ENCODE data around the gene PYGB.

Gene PYGB

GRCh38 chr20:25282796-25283195, 34.9 kb downstream of the PYGB start:
- DNase-seq (ENCODE audit: low read depth) = no peak
- H3K4me3 ChIP-seq (ENCODE audit: low read depth, low read length) = no peak overlapping the region
- TF ChIP-seq, protein P1, sequence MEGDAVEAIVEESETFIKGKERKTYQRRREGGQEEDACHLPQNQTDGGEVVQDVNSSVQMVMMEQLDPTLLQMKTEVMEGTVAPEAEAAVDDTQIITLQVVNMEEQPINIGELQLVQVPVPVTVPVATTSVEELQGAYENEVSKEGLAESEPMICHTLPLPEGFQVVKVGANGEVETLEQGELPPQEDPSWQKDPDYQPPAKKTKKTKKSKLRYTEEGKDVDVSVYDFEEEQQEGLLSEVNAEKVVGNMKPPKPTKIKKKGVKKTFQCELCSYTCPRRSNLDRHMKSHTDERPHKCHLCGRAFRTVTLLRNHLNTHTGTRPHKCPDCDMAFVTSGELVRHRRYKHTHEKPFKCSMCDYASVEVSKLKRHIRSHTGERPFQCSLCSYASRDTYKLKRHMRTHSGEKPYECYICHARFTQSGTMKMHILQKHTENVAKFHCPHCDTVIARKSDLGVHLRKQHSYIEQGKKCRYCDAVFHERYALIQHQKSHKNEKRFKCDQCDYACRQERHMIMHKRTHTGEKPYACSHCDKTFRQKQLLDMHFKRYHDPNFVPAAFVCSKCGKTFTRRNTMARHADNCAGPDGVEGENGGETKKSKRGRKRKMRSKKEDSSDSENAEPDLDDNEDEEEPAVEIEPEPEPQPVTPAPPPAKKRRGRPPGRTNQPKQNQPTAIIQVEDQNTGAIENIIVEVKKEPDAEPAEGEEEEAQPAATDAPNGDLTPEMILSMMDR (conservative IDR thresholded peaks at IDR 0.05; ENCODE audit: low read depth, low read length) = no peak

- DNase-seq (ENCODE audit: low read depth) = no peak
- no peak overlapping the region for H3K4me3 ChIP-seq (ENCODE audit: low read depth, low read length)
- TF ChIP-seq, protein P1 (conservative IDR thresholded peaks at IDR 0.05; ENCODE audit: low read depth, low read length) = no peak
Measured at GRCh38 chr20:25283221-25283951, 35.5 kb downstream of the PYGB start.

DNA sequence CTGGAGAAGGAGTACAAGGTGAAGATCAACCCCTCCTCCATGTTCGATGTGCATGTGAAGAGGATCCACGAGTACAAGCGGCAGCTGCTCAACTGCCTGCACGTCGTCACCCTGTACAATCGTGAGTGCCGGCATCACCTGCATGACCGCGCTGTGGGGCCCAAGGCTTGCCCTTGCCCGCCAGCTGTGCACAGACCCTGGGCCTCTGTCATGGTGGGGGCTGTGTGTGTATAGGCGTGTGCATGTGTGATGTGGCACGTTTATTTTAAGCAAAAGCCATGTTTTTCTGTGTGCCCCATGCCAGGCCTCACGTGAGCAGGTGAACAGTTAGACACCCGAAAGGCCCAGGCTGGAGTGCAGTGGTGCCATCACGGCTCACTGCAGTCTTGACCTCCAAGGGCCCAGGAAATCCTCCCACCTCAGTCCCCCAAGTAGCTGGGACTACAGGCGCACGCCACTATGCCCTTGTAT, 36.3 kb downstream of the PYGB start:
- TF ChIP-seq, protein P1 (conservative IDR thresholded peaks at IDR 0.05; ENCODE audit: low read depth, low read length) = no peak
- no peak for DNase-seq (ENCODE audit: low read depth)
- H3K4me3 ChIP-seq (ENCODE audit: low read depth, low read length) = no peak overlapping the region

GRCh38 chr20:25285091-25285647, 37.3 kb downstream of the PYGB start:
- TF ChIP-seq, protein P1 (conservative IDR thresholded peaks at IDR 0.05; ENCODE audit: low read depth, low read length) = peak; percentile 34
- no peak overlapping the region for H3K4me3 ChIP-seq (ENCODE audit: low read depth, low read length)
- peak; percentile 34 for DNase-seq (ENCODE audit: low read depth)

DNA sequence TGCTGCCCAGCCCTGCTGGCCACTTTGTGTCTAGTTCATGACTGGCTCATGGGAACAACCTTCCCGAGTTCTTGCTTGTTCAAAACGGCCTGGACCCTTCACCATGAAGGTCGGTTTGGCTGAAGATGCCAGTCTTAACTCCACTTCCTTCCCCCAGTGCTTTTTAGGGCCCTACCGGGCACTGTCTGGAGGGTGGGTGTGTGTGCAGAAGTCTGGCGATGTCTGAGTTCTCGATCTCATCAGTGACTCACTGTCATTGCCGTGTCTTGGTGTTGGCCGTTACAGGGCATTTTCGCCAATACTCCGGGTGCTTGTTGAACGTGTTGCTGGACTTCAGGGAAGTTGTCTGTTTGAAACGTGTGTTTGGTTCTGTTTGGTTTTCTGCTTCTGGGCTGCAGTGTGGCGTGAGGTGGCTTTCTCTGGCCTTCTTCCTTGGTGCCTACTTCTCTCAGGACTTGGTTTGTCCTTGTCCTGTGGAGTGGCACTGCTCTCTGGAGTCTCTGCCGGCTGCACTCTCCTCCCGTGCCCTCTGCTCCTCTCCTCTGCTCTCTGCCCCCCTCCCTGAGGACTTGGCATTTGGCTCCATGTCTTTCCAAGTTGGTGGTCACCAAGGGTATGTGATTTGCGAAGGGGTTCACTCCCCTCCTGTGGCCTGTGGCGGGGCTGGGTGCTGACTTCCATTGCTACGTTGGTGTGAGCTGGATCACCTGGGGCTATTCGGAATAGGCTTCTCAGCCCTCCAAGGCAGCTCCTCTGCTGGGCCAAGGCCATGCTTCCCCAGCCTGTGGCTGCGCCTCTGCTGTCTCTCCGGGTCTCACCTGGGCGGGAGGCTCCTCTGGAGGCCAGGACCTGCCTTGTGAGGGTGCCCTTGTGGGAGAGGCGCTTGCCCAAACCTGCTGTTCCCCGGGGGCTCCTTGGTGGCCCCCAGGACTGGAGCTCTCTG, 38.2 kb downstream of the PYGB start:
- TF ChIP-seq, protein P1 (conservative IDR thresholded peaks at IDR 0.05; ENCODE audit: low read depth, low read length) = no peak
- DNase-seq (ENCODE audit: low read depth) = no peak
- H3K4me3 ChIP-seq (ENCODE audit: low read depth, low read length) = no peak overlapping the region

DNA sequence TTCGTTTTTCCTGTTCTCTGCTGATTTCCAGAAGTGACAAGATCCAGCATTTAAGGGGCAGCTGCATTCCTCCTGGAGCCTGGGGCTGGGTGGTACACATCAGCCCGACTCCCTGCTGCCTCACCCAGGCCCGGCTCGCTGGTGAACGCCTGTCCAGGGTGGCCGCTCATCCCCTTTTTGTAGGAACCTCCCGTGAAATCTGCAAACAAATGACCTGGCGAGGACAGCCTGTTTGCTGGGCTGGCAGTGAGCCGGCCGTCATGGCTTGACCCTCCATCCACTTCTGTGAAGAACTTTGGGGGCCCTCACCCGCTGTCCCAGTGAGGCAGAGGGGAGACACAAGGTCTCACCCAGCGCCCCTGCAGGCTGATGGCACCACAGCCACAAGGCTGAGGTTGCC, 39.0 kb downstream of the PYGB start:
- no peak overlapping the region for H3K4me3 ChIP-seq (ENCODE audit: low read depth, low read length)
- TF ChIP-seq, protein P1 (conservative IDR thresholded peaks at IDR 0.05; ENCODE audit: low read depth, low read length) = no peak
- DNase-seq (ENCODE audit: low read depth) = no peak
